ENCODE results near the gene BMP7. TPM values are rescaled to one million over a fixed set of nuclear protein-coding genes. Genes with fewer than 3 reads are reported as not detected.
A peak's percentile ranks its signal among the peaks of the same experiment; 100 is the strongest.

BMP7 gene
- total and polyA plus RNA-seq, 11 donors = 0.72 to 12.3 (median 3.7) TPM

DNA sequence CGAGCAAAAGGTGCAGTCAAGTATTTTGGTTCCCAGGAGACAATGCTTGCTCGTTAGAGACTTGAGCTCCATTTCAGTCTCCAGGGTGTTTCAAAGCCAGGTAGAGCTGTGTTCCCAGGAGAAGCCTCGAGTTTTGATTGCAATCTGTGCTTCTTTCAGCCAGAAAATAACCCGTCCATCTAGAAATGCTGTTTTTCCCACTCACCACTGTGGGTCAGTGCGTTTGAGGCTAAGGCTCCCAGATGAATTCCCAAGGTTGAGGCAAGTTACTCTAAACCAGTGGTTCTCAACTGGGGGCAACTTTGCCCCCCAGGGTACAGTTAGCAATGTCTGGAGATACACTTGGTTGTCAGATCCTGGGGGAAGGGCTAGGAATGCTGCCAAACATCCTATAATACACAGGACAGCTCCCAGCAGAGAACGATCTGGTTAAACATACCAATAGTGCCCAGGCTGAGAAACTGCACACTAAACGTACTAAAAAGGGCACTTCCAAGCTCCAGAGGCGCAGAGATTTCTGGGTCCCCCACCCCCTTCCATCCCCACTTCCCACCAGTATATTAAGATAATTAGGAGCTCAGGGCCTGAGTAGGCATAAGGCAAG, 13.8 kb downstream of the BMP7 start:
- H3K4me1 ChIP-seq = peaks cover 0 to under 1% (median 0%) of the 10 kb centered on the region in 12 donors
- ATAC-seq (no peak), DNase-seq (no peak)
- intact Hi-C loops (cut with DNase I) = no loop called here
- H3K27me3 ChIP-seq = peaks cover 0 to 57% (median 5%) of the 10 kb centered on the region in 9 donors
- 50 to 63% (median 57%) methylated on average over 8 of the region's 8 CpGs for WGBS, 4 donors
- H3K9me3 ChIP-seq = peaks cover 0 to 4% (median 0%) of the 10 kb centered on the region in 12 donors
- TF ChIP-seq POLR2A (IDR thresholded peaks at IDR 0.05) (no peak), CTCF (IDR thresholded peaks at IDR 0.05) (no peak)
- no peak overlapping the region for H3K4me3 ChIP-seq
- no peak overlapping the region for H3K27ac ChIP-seq
- no peaks in the 10 kb centered on the region for H3K36me3 ChIP-seq

- Histone ChIP-seq H3K36me3 (no peaks in the 10 kb centered on the region), H3K27ac (no peak overlapping the region), H3K27me3 (peaks cover 0 to 51% (median 4%) of the 10 kb centered on the region in 9 donors), H3K4me1 (peaks cover 0 to 2% (median 0%) of the 10 kb centered on the region in 12 donors), H3K9me3 (peaks cover 0 to 4% (median 0%) of the 10 kb centered on the region in 12 donors), H3K4me3 (no peak overlapping the region)
- ATAC-seq (no peak), DNase-seq (no peak)
- 87 to 93% (median 90%) methylated on average over 9 of the region's 9 CpGs for WGBS, 4 donors
- intact Hi-C loops (cut with DNase I) = no loop called here
- no peak for TF ChIP-seq CTCF (IDR thresholded peaks at IDR 0.05)
- no peak for TF ChIP-seq POLR2A (IDR thresholded peaks at IDR 0.05)
Observed at GRCh38 chr20:57251949-57252348, 14.5 kb downstream of the BMP7 start.

DNA sequence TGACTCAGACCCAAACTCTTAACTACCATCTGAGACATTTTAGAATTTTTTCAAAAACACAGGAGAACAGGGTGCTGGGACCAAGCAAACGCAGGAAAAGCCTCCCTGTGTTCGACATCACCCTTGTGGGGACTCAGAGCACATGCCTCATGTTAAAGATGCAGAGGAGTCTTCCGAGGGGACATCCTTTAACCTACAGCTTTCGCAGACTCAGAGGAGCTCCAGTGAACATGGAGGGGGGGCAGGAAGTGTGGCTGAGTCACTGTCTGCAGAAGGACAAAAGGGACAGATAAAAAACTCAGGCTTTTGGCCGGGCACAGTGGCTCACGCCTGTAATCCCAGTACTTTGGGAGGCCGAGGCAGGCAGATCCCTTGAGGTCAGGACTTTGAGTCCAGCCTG, 15.1 kb downstream of the BMP7 start:
- Histone ChIP-seq H3K4me1 (peaks cover 0 to 2% (median 0%) of the 10 kb centered on the region in 12 donors), H3K27me3 (peaks cover 0 to 45% (median 0%) of the 10 kb centered on the region in 9 donors), H3K9me3 (peaks cover 0 to 4% (median 0%) of the 10 kb centered on the region in 12 donors), H3K36me3 (no peaks in the 10 kb centered on the region), H3K4me3 (no peak overlapping the region), H3K27ac (no peak overlapping the region)
- TF ChIP-seq POLR2A (IDR thresholded peaks at IDR 0.05) (no peak), CTCF (IDR thresholded peaks at IDR 0.05) (no peak)
- 20 to 38% (median 33%) methylated on average over 7 of the region's 7 CpGs for WGBS, 4 donors
- intact Hi-C loops (cut with DNase I) = no loop called here
- DNase-seq (peak in 1 of 5 donors; percentile 34), ATAC-seq (peak in 3 of 4 donors; percentile 39 to 81 (median 45))

- H3K27me3 ChIP-seq = peaks cover 0 to 39% (median 0%) of the 10 kb centered on the region in 9 donors
- H3K36me3 ChIP-seq = no peaks in the 10 kb centered on the region
- peak in 1 of 4 donors; percentile 45 for ATAC-seq
- H3K9me3 ChIP-seq = peaks cover 0 to 4% (median 0%) of the 10 kb centered on the region in 12 donors
- DNase-seq = no peak
- WGBS, 4 donors = 40 to 52% (median 44%) methylated on average over 8 to 15 of the region's 15 CpGs
- H3K4me3 ChIP-seq = no peak overlapping the region
- no peak overlapping the region for H3K27ac ChIP-seq
- intact Hi-C loops (cut with DNase I) = no loop called here
- TF ChIP-seq CTCF (IDR thresholded peaks at IDR 0.05) = no peak
- no peak for TF ChIP-seq POLR2A (IDR thresholded peaks at IDR 0.05)
- H3K4me1 ChIP-seq = peaks cover 0 to 2% (median 0%) of the 10 kb centered on the region in 12 donors
Observed at GRCh38 chr20:57250607-57251343, 15.7 kb downstream of the BMP7 start.
